LNCaP clone FGC (cell line): ENCODE results near the gene WDR77.

Experiments
- DNase-seq: peaks from one replicate; pipeline ENCODE4 v3.0.0-alpha.2; 2011; ENCODE audit warnings: low read depth
- H3K4me3 ChIP-seq: 2 replicates; pipeline ENCODE4 v1.5.1; 2011; ENCODE audit warnings: mild to moderate bottlenecking, low read depth, low read length, control low read depth
- TF ChIP-seq, protein P1 (sequence below): IDR thresholded peaks from 2 replicates; pipeline ENCODE4 v1.5.1; 2012; ENCODE audit warnings: mild to moderate bottlenecking; ENCODE audit not compliant: control insufficient read depth, insufficient read depth; ENCODE audit errors: extremely low read depth

Gene WDR77

GRCh38 chr1:111422546-111423391, 26.3 kb downstream of the WDR77 start:
- TF ChIP-seq, protein P1, sequence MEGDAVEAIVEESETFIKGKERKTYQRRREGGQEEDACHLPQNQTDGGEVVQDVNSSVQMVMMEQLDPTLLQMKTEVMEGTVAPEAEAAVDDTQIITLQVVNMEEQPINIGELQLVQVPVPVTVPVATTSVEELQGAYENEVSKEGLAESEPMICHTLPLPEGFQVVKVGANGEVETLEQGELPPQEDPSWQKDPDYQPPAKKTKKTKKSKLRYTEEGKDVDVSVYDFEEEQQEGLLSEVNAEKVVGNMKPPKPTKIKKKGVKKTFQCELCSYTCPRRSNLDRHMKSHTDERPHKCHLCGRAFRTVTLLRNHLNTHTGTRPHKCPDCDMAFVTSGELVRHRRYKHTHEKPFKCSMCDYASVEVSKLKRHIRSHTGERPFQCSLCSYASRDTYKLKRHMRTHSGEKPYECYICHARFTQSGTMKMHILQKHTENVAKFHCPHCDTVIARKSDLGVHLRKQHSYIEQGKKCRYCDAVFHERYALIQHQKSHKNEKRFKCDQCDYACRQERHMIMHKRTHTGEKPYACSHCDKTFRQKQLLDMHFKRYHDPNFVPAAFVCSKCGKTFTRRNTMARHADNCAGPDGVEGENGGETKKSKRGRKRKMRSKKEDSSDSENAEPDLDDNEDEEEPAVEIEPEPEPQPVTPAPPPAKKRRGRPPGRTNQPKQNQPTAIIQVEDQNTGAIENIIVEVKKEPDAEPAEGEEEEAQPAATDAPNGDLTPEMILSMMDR, result peak; percentile 21
- peak overlapping the region; percentile 7; the same call in 1 of the 2 replicates for H3K4me3 ChIP-seq
- DNase-seq, result peak; percentile 46

DNA sequence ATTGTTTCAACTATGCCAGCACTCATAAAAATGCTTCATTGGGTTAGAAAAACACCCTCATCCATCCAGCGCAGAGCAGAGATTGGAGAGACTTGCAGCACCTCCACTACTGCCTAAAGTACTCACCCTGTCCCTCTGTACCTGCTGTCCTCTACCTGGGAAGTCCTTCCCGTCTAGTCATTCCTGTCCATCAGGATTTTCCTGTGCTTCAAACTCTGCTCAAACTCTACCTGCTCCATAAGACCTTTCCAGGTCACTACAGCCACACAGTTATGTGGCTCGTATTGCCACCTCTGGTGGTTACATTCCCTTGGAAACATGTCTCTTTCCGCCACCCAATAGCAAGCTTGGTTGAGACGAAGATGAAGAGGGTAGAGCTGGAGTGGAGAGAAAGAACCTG, 28.7 kb downstream of the WDR77 start:
- TF ChIP-seq, protein P1, result no peak
- peak; percentile 64 for DNase-seq
- no peak overlapping the region for H3K4me3 ChIP-seq

DNA sequence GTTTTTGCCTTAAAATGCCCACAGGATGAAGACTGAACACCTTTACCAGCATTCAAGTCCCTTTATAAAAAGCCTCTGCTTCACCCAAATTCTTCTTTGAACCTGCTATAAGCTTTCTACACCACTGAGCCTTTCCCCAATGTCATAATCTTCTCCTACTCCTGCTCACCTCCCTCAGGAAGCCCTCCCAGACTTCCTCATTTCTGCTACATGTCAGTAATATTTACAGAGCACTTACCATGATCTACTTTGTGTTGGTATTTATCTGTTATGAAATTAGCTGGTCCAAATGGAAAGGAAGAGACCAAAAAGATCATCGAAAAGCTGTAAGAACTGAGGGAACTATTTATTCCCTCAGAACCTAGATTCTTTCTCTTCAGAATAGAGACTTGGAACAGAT, 30.0 kb downstream of the WDR77 start:
- TF ChIP-seq, protein P1, result no peak
- H3K4me3 ChIP-seq, result no peak overlapping the region
- no peak for DNase-seq

DNA sequence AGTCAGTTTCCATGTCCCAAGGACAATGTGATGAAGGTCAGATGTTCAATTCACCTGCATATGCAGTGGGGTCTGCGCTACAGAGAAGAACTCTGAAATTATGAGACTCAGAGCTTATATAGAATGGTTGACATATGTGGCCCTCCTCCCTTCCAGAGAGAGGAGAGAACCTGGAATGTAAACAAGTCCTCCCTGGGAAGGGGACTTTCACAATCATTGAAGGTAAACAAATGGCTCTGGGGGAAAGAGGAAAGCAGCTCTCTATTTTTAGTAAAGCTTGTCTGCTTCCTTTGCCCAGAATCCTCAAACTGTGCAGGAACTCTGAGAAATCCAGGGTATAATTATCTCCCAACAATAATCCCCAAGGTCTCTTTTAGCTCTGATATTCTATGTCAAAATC, 31.3 kb downstream of the WDR77 start:
- H3K4me3 ChIP-seq, result no peak overlapping the region

DNA sequence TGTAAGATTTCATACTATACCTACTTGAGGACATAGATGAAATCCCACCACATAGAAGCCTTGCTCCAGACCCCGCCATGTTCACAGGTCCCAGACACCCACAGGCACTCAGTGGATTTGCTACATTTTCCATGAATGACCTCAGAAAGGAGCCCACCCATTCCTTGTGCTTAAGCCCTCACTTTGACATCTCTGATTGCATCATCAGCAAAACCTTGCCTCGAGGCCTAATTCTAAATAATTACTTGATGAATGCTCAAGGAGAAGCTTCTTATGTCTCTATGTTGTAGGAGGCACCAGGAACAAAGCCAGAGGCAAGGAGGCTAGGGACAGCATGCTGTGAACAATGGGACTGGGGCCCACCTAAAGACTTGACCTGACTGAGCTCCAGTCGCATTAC, 33.6 kb downstream of the WDR77 start:
- DNase-seq, result no peak
- TF ChIP-seq, protein P1, result no peak
- H3K4me3 ChIP-seq, result no peak overlapping the region

More for the DNA sequence above, 31.3 kb downstream of the WDR77 start:
- TF ChIP-seq, protein P1, result no peak
- no peak for DNase-seq

DNA sequence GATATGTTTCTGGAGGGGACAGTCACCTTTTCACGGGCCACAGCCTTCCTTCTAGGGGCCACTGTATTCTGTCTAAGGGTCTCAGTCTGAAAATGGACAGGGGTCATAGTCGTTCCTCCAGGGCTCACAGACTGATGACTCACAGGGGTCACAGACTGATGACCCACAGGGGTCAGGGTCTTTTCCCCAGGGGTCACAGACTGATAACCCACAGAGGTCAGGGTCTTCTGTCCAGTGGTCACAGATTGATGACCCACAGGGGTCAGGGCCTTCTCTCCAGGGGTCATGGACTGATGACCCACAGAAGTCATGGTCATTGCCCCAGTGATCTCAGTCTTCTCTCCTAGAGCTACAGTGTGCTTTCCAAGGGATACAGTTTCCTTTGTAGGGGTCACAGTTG, 34.3 kb downstream of the WDR77 start:
- TF ChIP-seq, protein P1, result no peak
- no peak overlapping the region for H3K4me3 ChIP-seq
- no peak for DNase-seq

- TF ChIP-seq, protein P1, result no peak
- no peak for DNase-seq
- H3K4me3 ChIP-seq, result no peak overlapping the region
Observed at GRCh38 chr1:111412839-111413238, 36.2 kb downstream of the WDR77 start.
